ENCODE data around the gene TAC4. TPM values are rescaled to one million over a fixed set of nuclear protein-coding genes. Genes with fewer than 3 reads are reported as not detected.

Gene TAC4
- total RNA-seq, 1 donor from 2014 or later: not detected

DNA sequence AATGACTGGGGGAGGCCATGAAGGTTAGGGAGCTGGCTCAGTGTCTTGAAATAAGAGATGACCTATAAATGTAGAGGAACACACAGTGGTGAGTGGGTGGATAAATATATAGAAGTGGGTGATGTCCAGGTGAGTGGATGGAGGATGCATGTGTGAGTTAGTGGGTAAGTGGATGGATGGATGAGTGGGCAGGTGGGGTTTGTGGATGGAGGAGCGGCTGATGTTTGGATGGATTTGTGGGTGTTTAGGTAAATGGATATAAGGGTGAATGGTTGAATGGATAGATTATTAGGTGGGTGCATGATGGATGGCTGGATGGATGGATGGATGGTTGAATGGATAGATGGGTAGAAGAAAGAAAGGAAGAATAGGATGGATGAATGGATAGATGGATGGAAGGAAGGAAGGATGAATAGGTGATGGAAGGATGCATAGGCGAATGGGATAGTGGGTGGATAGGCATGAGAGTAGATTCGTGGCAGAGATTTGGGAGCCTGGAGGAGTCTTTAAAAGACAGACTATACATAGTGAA, 19.1 kb upstream of the TAC4 start:
- Mint-ChIP-seq H3K4me1 (ENCODE audit: low read depth) (peaks cover 5% of the 10 kb centered on the region), H3K27me3 (ENCODE audit: low read depth) (peaks cover 16% of the 10 kb centered on the region), H3K36me3 (ENCODE audit: low read depth) (peaks cover 4% of the 10 kb centered on the region), H3K27ac (ENCODE audit: unreplicated experiment) (no peak overlapping the region), H3K4me3 (ENCODE audit: unreplicated experiment) (no peak overlapping the region), H3K9me3 (ENCODE audit: low read depth) (no peaks in the 10 kb centered on the region)
- no peak for DNase-seq (ENCODE audit: low spot score)
- TF ChIP-seq, protein P1, sequence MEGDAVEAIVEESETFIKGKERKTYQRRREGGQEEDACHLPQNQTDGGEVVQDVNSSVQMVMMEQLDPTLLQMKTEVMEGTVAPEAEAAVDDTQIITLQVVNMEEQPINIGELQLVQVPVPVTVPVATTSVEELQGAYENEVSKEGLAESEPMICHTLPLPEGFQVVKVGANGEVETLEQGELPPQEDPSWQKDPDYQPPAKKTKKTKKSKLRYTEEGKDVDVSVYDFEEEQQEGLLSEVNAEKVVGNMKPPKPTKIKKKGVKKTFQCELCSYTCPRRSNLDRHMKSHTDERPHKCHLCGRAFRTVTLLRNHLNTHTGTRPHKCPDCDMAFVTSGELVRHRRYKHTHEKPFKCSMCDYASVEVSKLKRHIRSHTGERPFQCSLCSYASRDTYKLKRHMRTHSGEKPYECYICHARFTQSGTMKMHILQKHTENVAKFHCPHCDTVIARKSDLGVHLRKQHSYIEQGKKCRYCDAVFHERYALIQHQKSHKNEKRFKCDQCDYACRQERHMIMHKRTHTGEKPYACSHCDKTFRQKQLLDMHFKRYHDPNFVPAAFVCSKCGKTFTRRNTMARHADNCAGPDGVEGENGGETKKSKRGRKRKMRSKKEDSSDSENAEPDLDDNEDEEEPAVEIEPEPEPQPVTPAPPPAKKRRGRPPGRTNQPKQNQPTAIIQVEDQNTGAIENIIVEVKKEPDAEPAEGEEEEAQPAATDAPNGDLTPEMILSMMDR (IDR thresholded peaks at IDR 0.05): no peak

DNA sequence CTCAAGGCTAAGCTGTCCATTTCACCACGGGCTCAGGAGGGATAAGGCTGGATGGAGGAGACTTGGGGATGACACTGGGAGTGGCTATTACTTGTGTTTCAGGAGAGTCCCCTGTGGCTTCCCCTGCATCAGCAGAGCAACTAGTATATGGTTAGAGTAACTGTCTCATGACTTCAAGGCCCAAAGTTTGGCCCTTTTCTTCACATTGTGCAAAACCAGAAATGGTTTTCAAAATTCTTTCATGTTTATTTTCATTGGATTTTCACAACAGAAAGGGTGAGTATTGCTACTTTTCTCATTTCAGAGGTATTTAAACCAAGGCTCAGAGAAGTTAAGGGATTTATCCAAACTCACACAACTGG, 18.1 kb upstream of the TAC4 start:
- no peak overlapping the region for H3K27ac Mint-ChIP-seq (ENCODE audit: unreplicated experiment)
- TF ChIP-seq, protein P1 (IDR thresholded peaks at IDR 0.05): no peak
- no peak for DNase-seq (ENCODE audit: low spot score)
- no peaks in the 10 kb centered on the region for H3K9me3 Mint-ChIP-seq (ENCODE audit: low read depth)
- peaks cover 4% of the 10 kb centered on the region for H3K36me3 Mint-ChIP-seq (ENCODE audit: low read depth)
- peaks cover 5% of the 10 kb centered on the region for H3K4me1 Mint-ChIP-seq (ENCODE audit: low read depth)
- peaks cover 20% of the 10 kb centered on the region for H3K27me3 Mint-ChIP-seq (ENCODE audit: low read depth)
- no peak overlapping the region for H3K4me3 Mint-ChIP-seq (ENCODE audit: unreplicated experiment)

DNA sequence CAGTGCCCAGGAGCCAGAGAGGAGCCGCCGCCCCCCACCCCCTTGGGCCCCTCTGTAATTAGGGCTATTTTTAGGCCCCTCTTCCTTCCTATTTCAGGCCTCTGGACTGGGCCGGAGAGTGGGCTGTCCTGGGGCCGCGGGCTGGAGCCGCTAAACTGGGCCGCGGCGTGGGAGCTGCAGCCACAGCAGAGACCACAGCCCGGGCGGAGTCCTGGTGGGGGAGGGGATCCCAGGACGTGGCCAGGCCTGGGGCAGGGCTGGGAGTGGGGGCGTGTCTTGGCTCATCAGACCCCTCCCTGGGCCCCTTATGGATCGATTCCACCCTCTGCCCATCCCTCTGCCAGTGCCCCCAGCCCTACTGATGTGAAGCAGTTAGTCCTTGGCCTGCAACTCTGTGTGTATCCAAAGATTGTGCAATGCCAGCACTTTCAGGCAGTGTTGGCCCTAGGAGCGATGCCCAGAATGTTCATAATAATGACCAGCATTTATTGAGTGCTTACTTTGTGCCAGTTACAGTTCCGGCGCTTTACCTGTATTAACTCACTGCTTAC, 15.0 kb upstream of the TAC4 start:
- Mint-ChIP-seq H3K27ac (ENCODE audit: unreplicated experiment) (no peak overlapping the region), H3K9me3 (ENCODE audit: low read depth) (no peaks in the 10 kb centered on the region), H3K4me1 (ENCODE audit: low read depth) (peaks cover 5% of the 10 kb centered on the region), H3K36me3 (ENCODE audit: low read depth) (peaks cover 4% of the 10 kb centered on the region), H3K27me3 (ENCODE audit: low read depth) (peaks cover 16% of the 10 kb centered on the region), H3K4me3 (ENCODE audit: unreplicated experiment) (no peak overlapping the region)
- TF ChIP-seq, protein P1 (IDR thresholded peaks at IDR 0.05): no peak
- DNase-seq (ENCODE audit: low spot score): no peak

DNA sequence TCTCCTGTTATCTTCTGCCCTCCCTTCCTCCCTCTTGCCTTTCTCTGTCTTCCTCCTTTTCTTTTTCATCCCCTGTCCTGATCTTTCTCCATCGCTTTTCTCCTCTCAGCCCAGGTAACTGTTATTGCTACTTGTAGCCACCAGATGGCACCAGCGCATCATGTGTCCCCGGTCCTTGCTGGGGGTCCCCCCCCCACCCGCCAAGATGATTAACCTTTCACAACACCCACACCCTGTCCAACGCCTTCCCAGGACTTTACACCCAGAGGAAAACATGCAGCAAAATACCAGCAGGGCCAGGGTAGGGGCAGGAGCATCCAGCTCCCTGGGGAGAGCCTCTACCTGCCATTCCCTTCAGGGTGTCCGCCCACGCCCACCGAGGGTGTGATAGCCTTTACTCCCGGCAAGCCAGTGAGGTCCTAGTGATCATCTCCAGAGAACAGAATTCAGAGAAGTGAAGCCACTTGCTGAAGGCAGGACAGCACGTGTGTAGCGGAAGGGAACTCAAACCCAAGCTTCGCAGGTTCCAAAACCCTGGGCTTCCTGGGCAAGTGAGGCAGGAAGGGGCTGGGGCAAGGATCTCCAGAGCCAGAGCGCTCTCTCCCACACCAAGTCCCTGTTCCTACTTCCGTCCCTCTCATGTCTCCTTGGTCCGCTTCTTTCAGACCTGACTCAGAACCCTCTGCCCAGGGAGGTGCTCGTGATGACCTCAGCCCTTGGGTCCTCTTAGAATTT, 13.4 kb upstream of the TAC4 start:
- H3K27ac Mint-ChIP-seq (ENCODE audit: unreplicated experiment): no peak overlapping the region
- no peaks in the 10 kb centered on the region for H3K36me3 Mint-ChIP-seq (ENCODE audit: low read depth)
- peaks cover 5% of the 10 kb centered on the region for H3K4me1 Mint-ChIP-seq (ENCODE audit: low read depth)
- peaks cover 10% of the 10 kb centered on the region for H3K27me3 Mint-ChIP-seq (ENCODE audit: low read depth)
- TF ChIP-seq, protein P1 (IDR thresholded peaks at IDR 0.05): peak; percentile 98
- no peak overlapping the region for H3K4me3 Mint-ChIP-seq (ENCODE audit: unreplicated experiment)
- no peak for DNase-seq (ENCODE audit: low spot score)
- no peaks in the 10 kb centered on the region for H3K9me3 Mint-ChIP-seq (ENCODE audit: low read depth)

DNA sequence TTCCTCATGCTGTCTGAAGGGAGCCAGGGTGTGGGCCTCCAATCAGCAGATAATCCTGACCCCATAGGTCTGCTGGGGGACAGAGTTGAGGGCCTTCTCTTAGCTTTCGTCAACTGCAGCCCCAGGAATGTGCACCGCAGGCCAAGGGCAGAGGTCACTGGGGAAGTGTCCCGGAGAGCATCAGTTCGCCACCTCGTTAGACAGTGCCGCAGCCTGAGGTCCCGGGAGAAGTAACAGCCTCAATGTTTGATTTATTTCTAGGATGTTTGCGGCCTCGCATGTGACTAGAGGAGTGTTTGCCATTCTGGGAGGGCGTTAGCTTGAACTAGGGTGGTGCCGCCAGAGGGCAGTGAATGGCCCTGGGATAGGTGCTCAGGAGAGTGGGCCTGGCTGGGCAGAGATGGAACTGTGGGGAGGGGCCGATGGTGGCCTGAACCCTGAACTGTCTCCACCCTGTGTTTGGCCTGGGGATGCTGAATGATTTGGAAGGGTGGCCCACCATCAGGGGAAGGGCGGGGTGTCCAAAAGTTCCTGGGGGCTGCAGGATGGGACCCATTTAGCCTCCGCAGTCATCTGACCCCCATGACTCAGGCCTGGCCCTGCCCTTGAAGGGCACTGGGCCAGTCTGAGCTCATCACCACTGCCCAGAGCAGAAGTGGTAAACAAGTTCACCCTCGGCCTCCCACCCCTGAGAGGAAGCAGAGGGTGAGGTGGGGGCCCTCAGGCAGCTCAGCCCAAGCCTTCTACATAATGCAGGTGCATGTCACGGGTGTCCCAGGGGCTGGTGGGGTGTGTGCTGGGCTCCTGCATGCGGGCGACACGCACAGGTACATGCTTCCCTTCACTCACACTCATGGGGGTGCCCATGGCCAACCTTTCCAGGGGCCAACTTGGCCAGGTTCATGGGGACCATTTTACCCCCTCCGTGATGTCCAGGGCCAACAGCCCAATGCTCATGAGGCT, 12.4 kb upstream of the TAC4 start:
- no peaks in the 10 kb centered on the region for H3K9me3 Mint-ChIP-seq (ENCODE audit: low read depth)
- no peak overlapping the region for H3K4me3 Mint-ChIP-seq (ENCODE audit: unreplicated experiment)
- H3K27ac Mint-ChIP-seq (ENCODE audit: unreplicated experiment): no peak overlapping the region
- peaks cover 15% of the 10 kb centered on the region for H3K27me3 Mint-ChIP-seq (ENCODE audit: low read depth)
- H3K4me1 Mint-ChIP-seq (ENCODE audit: low read depth): no peaks in the 10 kb centered on the region
- TF ChIP-seq, protein P1 (IDR thresholded peaks at IDR 0.05): no peak
- no peaks in the 10 kb centered on the region for H3K36me3 Mint-ChIP-seq (ENCODE audit: low read depth)
- no peak for DNase-seq (ENCODE audit: low spot score)
